Activated B cell treated with CpG ODN at 0.5 μM for 24 hours (primary cell): ENCODE data around the gene NRXN2. TPM values are rescaled to one million over a fixed set of nuclear protein-coding genes. Genes with fewer than 3 reads are reported as not detected.

ENCODE experiments used
- ATAC-seq: fragments of 200-7000 bp; cut with Tn5 transposase; one replicate; pipeline ENCODE4 v1.10.0; 2021; ENCODE audit warnings: low read depth, mild to moderate bottlenecking, moderate library complexity
- CTCF ChIA-PET: fragments of 350-600 bp; sonication (Branson Sonifier 250); formaldehyde crosslinking; loops from one replicate; lab custom pipeline; 2021; ENCODE audit warnings: antibody characterized with exemption; lab: Charles Lee
- POLR2A ChIA-PET: fragments of 350-600 bp; sonication (Branson Sonifier 250); formaldehyde crosslinking; loops from one replicate; lab custom pipeline; 2021; ENCODE audit warnings: antibody characterized with exemption; lab: Charles Lee
- DNase-seq: peaks from one replicate; pipeline ENCODE4 v3.0.0; 2022
- H3K27ac Mint-ChIP-seq: one replicate; pipeline ENCODE4 v1.8.0; 2020; ENCODE audit warnings: mixed read lengths
- H3K27me3 Mint-ChIP-seq: one replicate; pipeline ENCODE4 v1.8.0; 2021; ENCODE audit warnings: mixed read lengths
- H3K36me3 Mint-ChIP-seq: one replicate; pipeline ENCODE4 v1.8.0; 2021; ENCODE audit warnings: low read depth, mixed read lengths
- H3K4me1 Mint-ChIP-seq: one replicate; pipeline ENCODE4 v1.8.0; 2021; ENCODE audit warnings: mixed read lengths
- H3K4me3 Mint-ChIP-seq: one replicate; pipeline ENCODE4 v1.8.0; 2020; ENCODE audit warnings: mild to moderate bottlenecking, mixed read lengths
- H3K9me3 Mint-ChIP-seq: one replicate; pipeline ENCODE4 v1.8.0; 2020; ENCODE audit warnings: mixed read lengths
- CTCF ChIP-seq: fragments of 200-600 bp; IDR thresholded peaks from one replicate; pipeline ENCODE4 v1.8.0; 2022; ENCODE audit warnings: antibody characterized with exemption, mild to moderate bottlenecking
- intact Hi-C: fragments of 100-400 bp; cut with micrococcal nuclease; formaldehyde crosslinking; loops from one replicate; pipeline ENCODE4 v1.15.1; 2024
- total RNA-seq: library from RNA; stranded (reverse); gene quantifications from 2 replicates; pipeline ENCODE4 v1.2.3, GENCODE V29; 2022

Gene NRXN2
- total RNA-seq, 1 donor from 2014 or later, result 0.73 TPM

GRCh38 chr11:64742087-64742888 lies 19.3 kb upstream of the NRXN2 start:
- DNase-seq (peak; percentile 47), ATAC-seq (no peak)
- peaks cover 41% of the 10 kb centered on the region for H3K4me1 Mint-ChIP-seq
- CTCF ChIA-PET, result interaction anchor here (0.6 to 5.8 kb wide), 16 partner anchors 21 to 387 kb away, joined by 3 to 49 read pairs (median 4); partner anchors contain the start of gene CDC42BPG
- no peak for TF ChIP-seq CTCF
- POLR2A ChIA-PET, result interaction anchor here (0.5 to 10.2 kb wide), 16 partner anchors 9 to 742 kb away, joined by 3 to 197 read pairs (median 6); partner anchors contain the start of genes MAP4K2, NRXN2, PYGM and SF1
- intact Hi-C loops, result loop anchor here (1.0 to 5.0 kb wide), 5 partner anchors 109 to 425 kb away; partner anchors contain the start of genes PRDX5 and TRMT112
- H3K4me3 Mint-ChIP-seq, result peak overlapping the region; percentile 79
- peak overlapping the region; percentile 69 for H3K27ac Mint-ChIP-seq
- H3K9me3 Mint-ChIP-seq, result no peaks in the 10 kb centered on the region
- peaks cover 44% of the 10 kb centered on the region for H3K36me3 Mint-ChIP-seq
- no peaks in the 10 kb centered on the region for H3K27me3 Mint-ChIP-seq

GRCh38 chr11:64741375-64742086 lies 18.5 kb upstream of the NRXN2 start:
- Mint-ChIP-seq H3K36me3 (peaks cover 51% of the 10 kb centered on the region), H3K9me3 (no peaks in the 10 kb centered on the region), H3K4me3 (peak overlapping the region; percentile 79), H3K4me1 (peaks cover 37% of the 10 kb centered on the region), H3K27ac (peak overlapping the region; percentile 69), H3K27me3 (no peaks in the 10 kb centered on the region)
- DNase-seq (no peak), ATAC-seq (no peak)
- TF ChIP-seq CTCF, result no peak
- intact Hi-C loops, result loop anchor here (1.0 to 5.0 kb wide), 5 partner anchors 109 to 424 kb away; partner anchors contain the start of genes PRDX5 and TRMT112
- ChIA-PET CTCF (interaction anchor here (0.7 to 5.8 kb wide), 11 partner anchors 22 to 387 kb away, joined by 3 to 49 read pairs (median 5); partner anchors contain the start of gene CDC42BPG), POLR2A (interaction anchor here (1.0 to 10.2 kb wide), 8 partner anchors 8 to 109 kb away, joined by 3 to 197 read pairs (median 42); partner anchors contain the start of genes MAP4K2, PYGM and SF1)

- H3K4me1 Mint-ChIP-seq, result peaks cover 35% of the 10 kb centered on the region
- ChIA-PET CTCF (interaction anchor here (5.8 kb wide), 1 partner anchor 51 kb away, joined by 49 read pairs; no protein-coding TSS in a partner anchor), POLR2A (interaction anchor here (0.5 to 1.4 kb wide), 5 partner anchors 10 to 111 kb away, joined by 3 to 5 read pairs (median 4); partner anchors contain the start of gene SF1)
- peaks cover 67% of the 10 kb centered on the region for H3K36me3 Mint-ChIP-seq
- H3K4me3 Mint-ChIP-seq, result no peak overlapping the region
- intact Hi-C loops, result loop anchor here (5.0 kb wide), 1 partner anchor 423 kb away; the partner anchor contains the start of genes PRDX5 and TRMT112
- peak overlapping the region; percentile 24 for H3K27ac Mint-ChIP-seq
- H3K9me3 Mint-ChIP-seq, result no peaks in the 10 kb centered on the region
- ATAC-seq (no peak), DNase-seq (no peak)
- no peaks in the 10 kb centered on the region for H3K27me3 Mint-ChIP-seq
- no peak for TF ChIP-seq CTCF
These were observed 16.9 kb upstream of the NRXN2 start for GRCh38 chr11:64739871-64740270.

- intact Hi-C loops, result no loop called here
- H3K36me3 Mint-ChIP-seq, result peaks cover 83% of the 10 kb centered on the region
- H3K27me3 Mint-ChIP-seq, result no peaks in the 10 kb centered on the region
- ChIA-PET POLR2A (interaction anchor here (0.6 to 3.0 kb wide), 3 partner anchors 8 to 398 kb away, joined by 3 to 10 read pairs (median 6); no protein-coding TSS in a partner anchor), CTCF (interaction anchor here (1.0 kb wide), 1 partner anchor 48 kb away, joined by 5 read pairs; no protein-coding TSS in a partner anchor)
- no peaks in the 10 kb centered on the region for H3K9me3 Mint-ChIP-seq
- ATAC-seq, result no peak
- no peak for TF ChIP-seq CTCF
- H3K4me3 Mint-ChIP-seq, result no peak overlapping the region
- DNase-seq, result no peak
- H3K4me1 Mint-ChIP-seq, result peaks cover 32% of the 10 kb centered on the region
- peak overlapping the region; percentile 72 for H3K27ac Mint-ChIP-seq
These were observed 13.7 kb upstream of the NRXN2 start for GRCh38 chr11:64736654-64737053.
